Right lobe of liver (tissue), 6 donors: ENCODE measurements around the gene LHX2. TPM values are rescaled to one million over a fixed set of nuclear protein-coding genes. Genes with fewer than 3 reads are reported as not detected.

Experiments
- ATAC-seq, 4 donors: fragments of 200-7000 bp; cut with Tn5 transposase; one replicate each; pipeline ENCODE4 v1.9.1; 2020; ENCODE audit warnings: mild to moderate bottlenecking in 4 of 4, moderate library complexity in 4 of 4
- DNase-seq, 3 donors: peaks; one replicate each; pipeline ENCODE4 v3.0.0-alpha.2; 2020
- H3K27ac ChIP-seq, 3 donors: fragments of 200-600 bp; one replicate each; pipeline ENCODE4 v1.8.0; 2022
- H3K27me3 ChIP-seq, 2 donors: fragments of 200-600 bp; one replicate each; pipeline ENCODE4 v1.8.0; 2022
- H3K36me3 ChIP-seq, 4 donors: fragments of 200-600 bp; sonication (generic) in 1 of 4; one replicate each; pipeline versions ENCODE4 v1.5.1 to v1.8.0; 2017 to 2022; ENCODE audit warnings: control low read depth in 1 of 4
- H3K4me1 ChIP-seq, 4 donors: fragments of 200-600 bp; sonication (generic) in 1 of 4; one replicate each; pipeline versions ENCODE4 v1.5.1 to v1.8.0; 2017 to 2022; ENCODE audit warnings: control low read depth in 1 of 4
- H3K4me3 ChIP-seq, 3 donors: fragments of 200-600 bp; one replicate each; pipeline ENCODE4 v1.8.0; 2022
- H3K9me3 ChIP-seq, 4 donors: fragments of 200-600 bp; sonication (generic) in 1 of 4; one replicate each; pipeline versions ENCODE4 v1.5.1 to v1.8.0; 2017 to 2022; ENCODE audit warnings: control low read depth in 1 of 4
- POLR2A ChIP-seq: fragments of 450-650 bp; IDR thresholded peaks from one replicate; pipeline ENCODE4 v1.6.1; 2017; ENCODE audit warnings: antibody characterized with exemption, mild to moderate bottlenecking
- WGBS: methylation state at CpG from one replicate; pipeline ENCODE4 v1.1.6; 2018; ENCODE audit warnings: low coverage, low lambda C conversion rate; ENCODE audit not compliant: insufficient coverage; ENCODE audit errors: missing lambda C conversion rate; 5-methylcytosine and 5-hydroxymethylcytosine counted together
- intact Hi-C, 2 donors: fragments of 100-400 bp; cut with DNase I; formaldehyde crosslinking; loops; one replicate each; pipeline versions ENCODE4 v1.11.2 to v1.14.1; 2022
- total RNA-seq, 6 experiments: library from RNA; depleted of rRNA in 2 of 6; stranded (reverse); fragments of >200 nt in 2 of 6; fragmentation: NEBNext Ultra II Directional in 3 of 6; extraction: Animal tissue kit (Norgen Biotek cat#: 25700) in 3 of 6; gene quantifications; one replicate each; pipeline versions ENCODE4 v1.1.0 to v1.2.4, GENCODE V29; 2016 to 2023
- TF ChIP-seq, protein P1 (sequence below), 4 donors: fragments of 200-600 bp in 3 of 4; fragments of 450-650 bp in 1 of 4; IDR thresholded peaks; one replicate each; pipeline versions ENCODE4 v1.5.1 to v1.8.0; 2016 to 2022; ENCODE audit warnings: antibody characterized with exemption in 4 of 4, mild to moderate bottlenecking in 2 of 4
- donor health status: DM: no; HTN: yes; CAD: no.
- donor health status: DM: no; HTN: no; CAD: no.
- donor health status: DM: no; HTN: no; CAD: no.
- donor health status: DM: no; HTN: yes; CAD: no.
- donor health status: DM: no; HTN: yes; CAD: no.

LHX2 gene
- total RNA-seq, 6 experiments from 2014 or later: 0.64 to 5.0 (median 3.0) TPM

DNA sequence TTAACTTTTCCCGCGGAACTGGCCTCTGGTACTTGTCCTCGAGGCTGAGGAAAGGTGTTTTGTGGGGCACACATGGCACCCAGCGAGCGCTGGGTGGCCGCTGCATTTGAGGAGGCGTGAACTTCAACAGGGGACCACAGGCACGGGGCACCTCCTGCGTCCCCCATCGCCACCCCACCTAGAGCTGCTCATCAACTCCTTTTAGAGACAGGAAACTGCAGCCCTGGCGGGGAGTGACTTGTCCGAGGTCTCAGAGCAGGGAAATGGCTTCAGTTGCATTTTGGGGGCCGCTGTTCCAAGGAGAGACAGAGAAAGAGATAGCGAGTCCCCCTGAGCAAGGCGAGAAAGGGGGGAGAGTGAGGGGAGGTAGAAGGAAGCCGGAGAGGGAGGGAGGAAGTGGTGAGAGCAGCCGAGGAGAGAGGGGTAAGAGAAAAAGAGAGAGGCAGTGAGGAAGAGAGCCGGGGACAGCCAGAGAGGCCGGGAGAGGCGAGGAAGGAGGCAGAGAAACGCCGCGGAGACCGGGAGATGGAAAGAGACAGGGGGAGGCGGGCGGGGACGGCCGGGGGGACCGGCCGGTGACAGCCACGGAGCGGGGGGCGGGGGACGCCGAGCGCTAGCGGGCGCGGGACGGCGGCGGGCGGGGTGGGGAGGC lies 12.5 kb upstream of the LHX2 start:
- no peak for TF ChIP-seq POLR2A
- TF ChIP-seq, protein P1, sequence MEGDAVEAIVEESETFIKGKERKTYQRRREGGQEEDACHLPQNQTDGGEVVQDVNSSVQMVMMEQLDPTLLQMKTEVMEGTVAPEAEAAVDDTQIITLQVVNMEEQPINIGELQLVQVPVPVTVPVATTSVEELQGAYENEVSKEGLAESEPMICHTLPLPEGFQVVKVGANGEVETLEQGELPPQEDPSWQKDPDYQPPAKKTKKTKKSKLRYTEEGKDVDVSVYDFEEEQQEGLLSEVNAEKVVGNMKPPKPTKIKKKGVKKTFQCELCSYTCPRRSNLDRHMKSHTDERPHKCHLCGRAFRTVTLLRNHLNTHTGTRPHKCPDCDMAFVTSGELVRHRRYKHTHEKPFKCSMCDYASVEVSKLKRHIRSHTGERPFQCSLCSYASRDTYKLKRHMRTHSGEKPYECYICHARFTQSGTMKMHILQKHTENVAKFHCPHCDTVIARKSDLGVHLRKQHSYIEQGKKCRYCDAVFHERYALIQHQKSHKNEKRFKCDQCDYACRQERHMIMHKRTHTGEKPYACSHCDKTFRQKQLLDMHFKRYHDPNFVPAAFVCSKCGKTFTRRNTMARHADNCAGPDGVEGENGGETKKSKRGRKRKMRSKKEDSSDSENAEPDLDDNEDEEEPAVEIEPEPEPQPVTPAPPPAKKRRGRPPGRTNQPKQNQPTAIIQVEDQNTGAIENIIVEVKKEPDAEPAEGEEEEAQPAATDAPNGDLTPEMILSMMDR (IDR thresholded peaks at IDR 0.05): no peak
- ATAC-seq: no peak
- Histone ChIP-seq H3K27ac (no peak overlapping the region), H3K4me1 (peaks cover 0 to 14% (median 0%) of the 10 kb centered on the region in 4 donors), H3K4me3 (no peak overlapping the region), H3K27me3 (peaks cover 6 to 42% of the 10 kb centered on the region in 2 donors), H3K36me3 (no peaks in the 10 kb centered on the region), H3K9me3 (no peaks in the 10 kb centered on the region)
- DNase-seq: peak in 1 of 3 donors; percentile 54
- intact Hi-C loops: no loop called here
- 1% methylated on average over 21 of the region's 43 CpGs for WGBS

- intact Hi-C loops: no loop called here
- no CpG with 5 or more reads among the region's 64 CpGs for WGBS
- Histone ChIP-seq H3K4me1 (peaks cover 0 to 14% (median 0%) of the 10 kb centered on the region in 4 donors), H3K4me3 (peak overlapping the region in 1 of 3 donors; percentile 29), H3K9me3 (no peaks in the 10 kb centered on the region), H3K27ac (no peak overlapping the region), H3K36me3 (no peaks in the 10 kb centered on the region), H3K27me3 (peaks cover 8 to 47% of the 10 kb centered on the region in 2 donors)
- DNase-seq (peak in 1 of 3 donors; percentile 29), ATAC-seq (peak in 1 of 4 donors; percentile 6)
- TF ChIP-seq, protein P1 (IDR thresholded peaks at IDR 0.05): no peak
- TF ChIP-seq POLR2A: no peak
These were observed 11.9 kb upstream of the LHX2 start for GRCh38 chr9:123999661-124000060.

DNA sequence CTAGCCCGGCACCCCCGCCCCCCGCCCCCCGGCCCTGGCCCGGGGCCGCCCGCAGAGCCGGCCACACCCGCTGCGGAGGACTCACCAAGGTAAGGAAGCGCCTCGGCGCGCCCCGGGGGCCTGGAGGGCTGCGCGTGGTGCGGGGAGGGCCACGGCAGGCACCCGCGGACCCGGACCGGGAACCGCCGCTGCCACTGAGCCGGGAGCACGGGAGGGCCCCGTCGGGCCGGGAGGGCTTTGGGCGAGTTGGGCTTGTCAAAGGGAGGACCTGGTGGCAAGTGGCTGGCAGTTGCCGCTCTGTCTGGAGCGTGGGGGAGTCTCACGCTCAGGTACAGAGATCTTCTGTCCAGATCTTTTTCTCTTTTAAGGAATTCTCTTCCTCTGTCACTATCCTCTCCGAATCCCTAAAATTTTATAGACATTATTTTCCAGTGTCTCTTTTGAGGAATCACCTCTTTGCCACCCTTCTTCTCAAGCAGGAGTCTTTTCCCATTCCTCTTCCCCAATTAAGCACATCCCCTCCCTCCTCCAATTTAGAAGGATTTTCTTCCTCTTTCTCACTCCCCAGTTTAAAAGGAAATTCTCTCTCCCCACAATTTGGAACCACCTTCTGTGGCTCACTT lies 11.3 kb upstream of the LHX2 start:
- 16% methylated on average over 3 of the region's 35 CpGs for WGBS
- ATAC-seq: no peak
- no peak for TF ChIP-seq POLR2A
- TF ChIP-seq, protein P1 (IDR thresholded peaks at IDR 0.05): no peak
- no peak overlapping the region for H3K4me3 ChIP-seq
- H3K4me1 ChIP-seq: peaks cover 0 to 14% (median 0%) of the 10 kb centered on the region in 4 donors
- H3K27me3 ChIP-seq: peaks cover 12 to 48% of the 10 kb centered on the region in 2 donors
- no peaks in the 10 kb centered on the region for H3K36me3 ChIP-seq
- no peak overlapping the region for H3K27ac ChIP-seq
- DNase-seq: peak in 1 of 3 donors; percentile 43
- intact Hi-C loops: no loop called here
- no peaks in the 10 kb centered on the region for H3K9me3 ChIP-seq

GRCh38 chr9:124000784-124001457 lies 10.6 kb upstream of the LHX2 start:
- intact Hi-C loops: no loop called here
- H3K27me3 ChIP-seq: peaks cover 12 to 41% of the 10 kb centered on the region in 2 donors
- no peak overlapping the region for H3K4me3 ChIP-seq
- no peaks in the 10 kb centered on the region for H3K36me3 ChIP-seq
- WGBS: 11% methylated on average over 15 of the region's 15 CpGs
- H3K4me1 ChIP-seq: peaks cover 0 to 14% (median 0%) of the 10 kb centered on the region in 4 donors
- DNase-seq (peak in 1 of 3 donors; percentile 22), ATAC-seq (no peak)
- TF ChIP-seq, protein P1 (IDR thresholded peaks at IDR 0.05): no peak
- H3K27ac ChIP-seq: no peak overlapping the region
- H3K9me3 ChIP-seq: no peaks in the 10 kb centered on the region
